ENCODE data around the gene CLCN5.
"Not testable (repeated sequence)": the region's sequence is repeated elsewhere in the genome, so short reads cannot be mapped to it uniquely, and the experiment has no call there.

CLCN5 gene

GRCh38 chrX:50000937-50001542 lies 78.6 kb downstream of the CLCN5 start:
- no peak for DNase-seq

- no peak for DNase-seq
These were observed 79.8 kb downstream of the CLCN5 start for GRCh38 chrX:50002067-50002714.

- no peak for DNase-seq
These were observed 81.1 kb downstream of the CLCN5 start for GRCh38 chrX:50003467-50003866.

- DNase-seq = no peak
These were observed 81.5 kb downstream of the CLCN5 start for GRCh38 chrX:50003927-50004326.

- DNase-seq = not testable (repeated sequence)
These were observed 103.2 kb downstream of the CLCN5 start for GRCh38 chrX:50025591-50025990.

GRCh38 chrX:50035126-50035525 lies 112.7 kb downstream of the CLCN5 start:
- no peak for DNase-seq

- no peak for DNase-seq
These were observed 114.0 kb downstream of the CLCN5 start for GRCh38 chrX:50036426-50036825.

GRCh38 chrX:50045823-50046222 lies 123.4 kb downstream of the CLCN5 start:
- DNase-seq = no peak

- no peak for DNase-seq
These were observed 126.8 kb downstream of the CLCN5 start for GRCh38 chrX:50049228-50049627.

- DNase-seq = no peak
These were observed 131.8 kb downstream of the CLCN5 start for GRCh38 chrX:50054147-50054546.

- DNase-seq = no peak
These were observed 144.0 kb downstream of the CLCN5 start for GRCh38 chrX:50066318-50066937.

- peak; percentile 57 for DNase-seq
These were observed 145.3 kb downstream of the CLCN5 start for GRCh38 chrX:50067435-50068284.

- DNase-seq = no peak
These were observed 145.8 kb downstream of the CLCN5 start for GRCh38 chrX:50068285-50068563.

GRCh38 chrX:50068893-50069292 lies 146.5 kb downstream of the CLCN5 start:
- no peak for DNase-seq

- DNase-seq = no peak
These were observed 149.1 kb downstream of the CLCN5 start for GRCh38 chrX:50071494-50071893.

GRCh38 chrX:50072110-50072509 lies 149.7 kb downstream of the CLCN5 start:
- DNase-seq = no peak

- no peak for DNase-seq
These were observed 151.2 kb downstream of the CLCN5 start for GRCh38 chrX:50073601-50074000.

- DNase-seq = no peak
These were observed 153.4 kb downstream of the CLCN5 start for GRCh38 chrX:50075630-50076339.

GRCh38 chrX:50081282-50081889 lies 159.0 kb downstream of the CLCN5 start:
- DNase-seq = peak; percentile 19

- no peak for DNase-seq
These were observed 160.3 kb downstream of the CLCN5 start for GRCh38 chrX:50082741-50083140.

GRCh38 chrX:50088645-50089044 lies 166.2 kb downstream of the CLCN5 start:
- DNase-seq = no peak

- no peak for DNase-seq
These were observed 171.2 kb downstream of the CLCN5 start for GRCh38 chrX:50093625-50094024.

GRCh38 chrX:50097071-50097470 lies 174.7 kb downstream of the CLCN5 start:
- no peak for DNase-seq

Data from midbrain (tissue), 1 donor.